Stimulated activated CD4-positive, alpha-beta T cell treated with anti-CD3 and anti-CD28 coated beads, TNF-alpha, amount 100 ng/mL, for 48 hours (primary cell): ENCODE results near the gene HTN1.
"Not testable (repeated sequence)": the region's sequence is repeated elsewhere in the genome, so short reads cannot be mapped to it uniquely, and the experiment has no call there.

Experiments
- DNase-seq, 3 donors: peaks; one replicate each; pipeline ENCODE4 v3.0.0-alpha.2; 2020; ENCODE audit warnings: low read depth in 3 of 3

Gene HTN1

DNA sequence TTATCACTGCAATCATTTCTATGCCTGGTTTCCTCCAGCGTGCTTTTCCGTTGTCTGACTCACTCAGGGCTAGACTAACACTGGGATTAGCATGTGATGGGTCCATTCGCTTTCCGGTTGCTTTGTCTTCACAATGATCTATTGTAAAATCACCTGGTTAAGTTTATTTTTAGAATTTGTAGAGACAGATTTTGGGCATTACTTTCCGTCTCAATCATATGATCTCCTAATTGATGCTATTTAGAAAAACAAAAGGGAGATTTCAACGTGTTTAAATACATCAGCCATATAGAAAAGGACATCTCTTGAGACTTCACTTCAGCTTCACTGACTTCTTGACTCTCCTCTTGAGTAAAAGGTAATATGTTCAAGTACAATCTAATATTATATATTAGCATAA, at the start of gene HTN1:
Gene HTN1 (plus strand): TSS at position 301 of the 400 bp plus-strand sequence. CDS start 2,639 bp downstream, outside the sequence.
- DNase-seq: not testable (repeated sequence)

DNA sequence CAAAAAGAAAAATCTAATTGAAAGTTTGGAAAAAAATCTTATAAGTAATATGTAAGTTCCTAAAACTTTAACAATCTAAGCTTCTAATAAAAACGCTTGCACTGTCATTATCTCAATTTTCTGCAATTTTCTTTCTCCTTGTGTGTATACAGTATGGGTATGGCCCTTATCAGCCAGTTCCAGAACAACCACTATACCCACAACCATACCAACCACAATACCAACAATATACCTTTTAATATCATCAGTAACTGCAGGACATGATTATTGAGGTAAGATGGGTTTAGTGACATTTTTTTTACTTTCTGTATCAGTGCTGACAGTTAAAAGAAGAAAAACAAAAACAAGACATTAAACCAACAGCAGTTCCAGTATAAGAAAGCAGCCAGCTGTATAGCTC, 49.5 kb upstream of the HTN1 start:
- DNase-seq: no peak

DNA sequence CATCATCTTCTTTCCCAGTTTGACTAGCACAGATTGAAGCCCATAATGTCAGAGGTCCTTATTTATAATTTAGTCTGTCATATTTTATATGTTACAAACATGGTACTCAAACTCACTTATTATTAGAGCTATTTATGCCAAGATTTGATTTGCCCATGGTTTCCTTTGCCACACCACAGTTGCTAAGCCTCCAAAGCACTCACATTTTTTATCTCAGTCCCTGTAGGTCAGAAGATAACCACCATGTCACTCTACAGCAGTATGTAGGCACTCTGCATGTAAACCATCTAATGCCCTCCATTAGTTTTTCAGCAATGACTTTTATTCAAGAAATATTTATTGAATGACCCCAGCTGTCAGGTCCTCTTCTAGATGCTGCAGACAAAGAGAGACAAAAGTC, 47.7 kb upstream of the HTN1 start:
- no peak for DNase-seq

DNA sequence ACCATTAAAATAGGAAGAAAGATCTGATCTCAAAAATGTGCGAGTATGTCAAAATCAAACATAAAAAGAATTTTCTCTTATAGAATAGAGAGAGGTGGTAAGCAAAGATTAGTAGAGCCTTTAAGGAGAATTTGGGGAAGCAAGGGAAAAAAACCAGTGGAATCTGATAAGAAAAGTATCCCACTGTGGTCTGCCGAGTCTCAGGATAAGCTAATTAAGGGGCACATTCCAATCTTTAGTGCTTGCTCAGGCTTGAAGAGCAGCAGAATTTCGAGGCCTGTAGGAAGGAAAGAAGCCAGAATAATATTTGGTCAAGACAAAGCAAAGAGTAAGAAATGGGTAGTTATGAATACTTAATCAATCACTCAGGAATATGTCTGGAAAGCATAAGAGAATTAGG, 41.5 kb upstream of the HTN1 start:
- no peak for DNase-seq

DNA sequence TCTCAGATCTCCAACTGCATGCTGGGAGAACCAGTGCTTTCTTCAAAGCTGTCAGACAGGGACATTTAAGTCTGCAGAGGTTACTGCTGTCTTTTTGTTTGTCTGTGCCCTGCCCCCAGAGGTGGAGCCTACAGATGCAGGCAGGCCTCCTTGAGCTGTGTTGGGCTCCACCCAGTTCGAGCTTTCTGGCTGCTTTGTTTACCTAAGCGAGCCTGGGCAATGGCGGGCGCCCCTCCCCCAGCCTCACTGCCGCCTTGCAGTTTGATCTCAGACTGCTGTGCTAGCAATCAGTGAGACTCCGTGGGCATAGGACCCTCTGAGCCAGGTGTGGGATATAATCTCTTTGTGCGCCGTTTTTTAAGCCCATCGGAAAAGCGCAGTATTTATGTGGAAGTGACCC, 31.2 kb upstream of the HTN1 start:
- DNase-seq: not testable (repeated sequence)

DNA sequence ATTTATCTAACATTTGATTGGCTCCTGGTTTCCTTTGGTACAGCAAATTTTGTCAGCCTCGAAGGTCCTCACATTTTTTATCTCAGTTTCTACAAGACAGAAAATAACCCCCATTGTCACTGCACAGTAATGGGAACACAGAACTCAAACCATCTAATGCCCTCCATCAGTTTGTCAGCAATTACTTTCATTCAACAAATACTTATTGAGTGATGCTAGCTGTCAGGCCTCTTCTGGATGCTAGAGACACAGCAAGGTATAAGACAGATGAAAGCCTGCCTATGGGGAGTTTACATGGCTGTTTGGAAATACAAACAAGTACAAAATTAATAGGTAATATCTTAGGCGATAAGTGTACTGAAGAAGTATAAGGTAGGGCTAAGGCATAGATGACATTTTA, 27.0 kb upstream of the HTN1 start:
- no peak for DNase-seq

DNA sequence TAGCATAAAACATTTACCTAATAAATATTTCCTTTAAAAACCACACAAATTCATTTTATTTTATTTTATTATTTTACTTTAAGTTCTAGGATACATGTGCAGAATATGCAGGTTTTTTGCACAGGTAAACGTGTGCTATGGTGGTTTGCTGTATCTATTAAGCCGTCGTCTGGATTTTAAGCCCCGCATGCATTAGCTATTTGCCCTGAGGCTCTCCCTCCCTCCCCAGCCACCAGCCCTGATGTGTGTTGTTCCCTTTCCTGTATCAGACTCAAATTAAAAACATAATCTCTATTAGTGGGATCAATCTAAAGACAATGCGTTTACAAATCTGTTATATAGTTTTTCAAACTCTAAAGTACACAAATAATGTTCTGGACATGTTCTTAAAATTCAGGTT, 23.2 kb upstream of the HTN1 start:
- no peak for DNase-seq

DNA sequence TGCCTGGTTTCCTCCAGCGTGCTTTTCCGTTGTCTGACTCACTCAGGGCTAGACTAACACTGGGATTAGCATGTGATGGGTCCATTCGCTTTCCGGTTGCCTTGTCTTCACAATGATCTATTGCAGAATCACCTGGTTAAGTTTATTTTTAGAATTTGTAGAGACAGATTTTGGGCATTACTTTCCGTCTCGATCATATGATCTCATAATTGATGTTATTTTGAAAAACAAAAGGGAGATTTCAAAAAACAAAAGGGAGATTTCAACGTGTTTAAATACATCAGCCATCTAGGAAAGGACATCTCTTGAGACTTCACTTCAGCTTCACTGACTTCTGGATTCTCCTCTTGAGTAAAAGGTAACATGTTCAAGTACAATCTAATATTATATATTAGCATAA, 22.1 kb upstream of the HTN1 start, which contains the start of gene HTN3:
Gene HTN3 (plus strand): TSS at position 301 of the 400 bp plus-strand sequence. CDS start 2,282 bp downstream, outside the sequence.
- DNase-seq: not testable (repeated sequence)

DNA sequence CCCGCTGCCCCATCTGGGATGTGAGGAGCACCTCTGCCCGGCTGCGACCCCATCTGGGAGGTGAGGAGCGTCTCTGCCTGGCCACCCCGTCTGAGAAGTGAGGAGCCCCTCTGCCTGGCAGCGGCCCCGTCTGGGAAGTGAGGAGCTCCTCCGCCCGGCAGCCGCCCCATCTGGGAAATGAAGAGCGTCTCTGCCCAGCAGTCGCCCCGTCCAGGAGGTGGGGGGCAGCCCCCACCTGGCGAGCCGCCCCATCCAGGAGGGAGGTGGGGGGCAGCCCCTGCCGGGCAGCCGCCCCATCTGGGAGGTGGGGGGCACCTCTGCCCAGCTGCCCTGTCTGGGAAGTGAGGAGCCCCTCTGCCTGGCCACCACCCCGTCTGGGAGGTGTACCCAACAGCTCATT, 12.7 kb upstream of the HTN1 start:
- not testable (repeated sequence) for DNase-seq

DNA sequence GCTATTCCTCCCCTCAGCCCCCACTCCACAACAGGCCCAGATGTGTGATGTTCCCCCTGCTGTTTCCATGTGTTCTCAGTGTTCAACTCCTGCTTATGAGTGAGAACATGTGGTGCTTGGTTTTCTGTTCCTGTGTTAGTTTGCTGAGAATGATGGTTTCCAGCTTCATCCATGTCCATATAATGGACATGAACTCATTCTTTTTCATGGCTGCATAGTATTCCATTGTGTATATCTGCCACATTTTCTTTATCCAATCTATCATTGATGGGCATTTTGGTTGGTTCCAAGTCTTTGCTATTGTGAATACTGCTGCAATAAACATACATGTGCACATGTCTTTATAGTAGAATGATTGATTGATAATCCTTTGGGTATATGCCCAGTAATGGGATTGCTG, 10.3 kb upstream of the HTN1 start:
- not testable (repeated sequence) for DNase-seq

DNA sequence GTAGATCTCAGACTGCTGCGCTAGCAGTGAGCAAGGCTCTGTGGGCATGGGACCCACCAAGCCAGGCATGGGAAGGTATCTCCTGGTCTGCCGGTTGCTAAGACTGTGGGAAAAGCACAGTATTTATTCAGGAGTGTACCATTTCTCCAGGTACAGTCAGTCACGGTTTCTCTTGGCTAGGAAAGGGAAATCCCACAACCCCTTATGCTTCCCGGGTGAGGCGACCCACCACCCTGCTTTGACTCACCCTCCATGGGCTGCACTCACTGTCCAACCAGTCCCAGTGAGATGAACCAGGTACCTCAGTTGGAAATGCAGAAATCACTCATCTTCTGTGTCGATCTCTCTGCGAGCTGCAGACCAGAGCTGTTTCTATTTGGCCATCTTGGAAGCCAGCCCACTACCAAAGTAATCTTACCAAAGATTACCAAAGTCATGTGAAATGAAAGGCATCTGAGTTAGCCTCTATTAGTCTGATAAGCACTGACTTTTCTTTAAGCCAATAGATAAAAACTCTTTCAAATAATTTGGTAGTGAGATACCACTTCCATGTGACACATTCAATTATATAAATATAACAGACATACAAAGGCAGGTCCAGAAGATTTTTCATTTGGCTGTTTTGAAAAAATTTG, 8.5 kb upstream of the HTN1 start:
- no peak for DNase-seq

DNA sequence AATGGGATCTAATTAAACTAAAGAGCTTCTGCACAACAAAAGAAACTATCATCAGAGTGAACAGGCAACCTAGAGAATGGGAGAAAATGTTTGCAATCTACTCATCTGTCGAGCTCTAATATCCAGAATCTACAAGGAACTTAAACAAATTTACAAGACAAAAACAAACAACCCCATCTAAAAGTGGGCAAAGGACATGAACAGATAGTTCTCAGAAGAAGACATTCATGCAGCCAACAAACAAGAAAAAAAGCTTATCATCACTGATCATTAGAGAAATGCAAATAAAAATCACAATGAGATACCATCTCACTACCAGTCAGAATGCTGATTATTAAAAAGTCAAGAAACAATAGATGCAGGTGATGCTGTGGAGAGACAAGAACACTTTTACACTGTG, 6.3 kb downstream of the HTN1 start:
- not testable (repeated sequence) for DNase-seq

DNA sequence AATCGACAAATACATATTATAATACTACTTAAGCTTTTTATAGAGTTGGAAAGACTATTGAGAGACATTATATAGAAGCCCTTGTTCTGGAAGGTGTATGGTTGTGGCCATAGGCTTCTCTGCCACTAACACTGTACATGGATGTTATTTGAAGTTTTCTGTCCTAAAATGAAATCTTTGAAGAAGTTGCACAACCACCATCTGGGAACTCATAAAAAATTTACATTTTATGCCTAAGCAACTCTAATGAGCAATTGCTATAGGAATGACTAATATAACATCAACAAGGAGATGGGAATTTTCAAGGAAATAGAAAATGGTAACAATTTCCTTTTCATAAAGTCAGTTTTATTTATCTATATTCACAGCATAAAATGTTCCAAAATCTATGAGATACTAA, 7.4 kb downstream of the HTN1 start:
- no peak for DNase-seq

DNA sequence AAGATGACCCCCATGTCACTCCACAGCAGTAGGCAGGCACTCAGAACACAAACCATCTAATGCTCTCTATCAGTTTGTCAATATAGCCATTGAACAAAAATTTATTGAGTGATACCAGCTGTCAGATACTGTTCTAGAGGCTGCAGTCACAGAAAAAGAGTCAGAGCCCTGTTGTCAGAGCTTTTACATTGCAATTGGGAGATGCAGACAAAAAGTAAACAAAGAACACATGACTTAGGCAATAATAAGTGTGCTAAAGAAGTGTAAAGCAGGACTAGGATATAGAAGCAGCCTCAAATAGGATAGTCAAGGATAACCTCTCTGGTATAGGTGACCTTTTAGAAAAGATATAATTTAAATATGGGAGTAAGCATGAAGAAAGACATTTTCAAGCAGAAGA, 8.9 kb downstream of the HTN1 start:
- no peak for DNase-seq

DNA sequence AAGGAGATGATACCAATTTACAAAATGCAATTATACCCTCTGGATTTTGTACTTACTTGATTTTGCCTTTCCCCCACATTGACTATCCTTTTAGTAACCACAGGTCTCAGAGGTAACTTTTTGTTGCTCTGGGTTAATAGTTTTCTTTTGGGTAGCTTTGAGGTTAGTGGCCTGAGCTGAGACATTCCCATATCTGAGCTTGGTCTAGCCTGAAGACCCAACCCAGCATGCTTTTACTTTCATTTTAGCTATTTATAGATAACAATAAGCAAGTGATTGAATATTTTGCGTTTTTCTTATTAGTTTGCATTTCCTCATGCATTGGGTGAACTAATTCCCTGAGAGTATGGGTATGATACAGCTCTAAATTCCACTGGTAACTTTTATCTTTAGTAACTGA, 11.8 kb downstream of the HTN1 start:
- no peak for DNase-seq

DNA sequence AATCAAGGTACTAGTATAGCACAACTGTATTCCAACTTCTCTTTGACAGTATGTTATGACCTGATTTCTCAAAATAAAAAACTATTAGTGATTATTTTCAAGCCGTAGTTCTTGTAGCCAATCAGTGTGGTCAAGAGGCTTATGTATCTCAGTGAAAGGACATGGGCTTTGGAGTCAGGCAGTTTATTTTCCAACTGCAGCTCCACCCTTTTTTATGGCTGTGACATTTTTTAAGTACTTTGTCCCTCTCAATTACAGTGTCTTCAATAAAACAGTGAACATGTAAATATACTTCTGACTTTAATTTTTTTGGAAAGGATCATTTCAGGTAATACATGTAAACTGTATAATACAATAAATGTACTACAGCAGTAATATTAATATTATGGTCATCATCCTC, 30.0 kb downstream of the HTN1 start:
- DNase-seq: no peak

DNA sequence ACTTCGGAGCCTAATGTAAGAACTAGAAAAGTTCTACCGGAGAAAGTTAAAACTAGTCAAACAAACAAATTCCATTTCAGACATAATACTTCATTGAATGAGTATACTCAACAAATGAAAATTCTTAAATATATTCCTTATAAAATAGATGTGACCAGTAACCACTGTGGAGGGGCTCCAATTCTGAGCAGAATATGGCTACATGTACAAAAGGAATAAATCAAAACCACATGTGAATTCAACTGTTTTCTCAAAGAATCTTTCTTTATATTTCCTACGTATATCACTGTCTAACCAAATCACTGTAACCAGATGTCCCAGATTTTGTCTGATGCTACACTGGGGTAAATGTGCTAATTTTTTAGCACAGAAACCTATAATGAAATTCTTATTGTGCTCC, 49.0 kb downstream of the HTN1 start:
- no peak for DNase-seq
